OCI-LY7 (cell line): ENCODE measurements around the gene MYZAP. TPM values are rescaled to one million over a fixed set of nuclear protein-coding genes. Genes with fewer than 3 reads are reported as not detected.

Source experiments
- BruUV-seq: library from RNA; stranded (reverse); fragments of 400-500 nt; replicated peaks from 2 replicates; lab custom pipeline; 2021; lab: Mats Ljungman, UMichigan
- CTCF ChIA-PET: fragments of 300-600 bp; sonication (Branson Sonifier 250); formaldehyde crosslinking; loops from one replicate; lab custom pipeline; 2022; ENCODE audit warnings: antibody characterized with exemption; ENCODE audit not compliant: unreplicated experiment; lab: Charles Lee
- POLR2A ChIA-PET: fragments of 300-600 bp; sonication (Branson Sonifier 250); formaldehyde crosslinking; loops from one replicate; lab custom pipeline; 2022; ENCODE audit warnings: antibody characterized with exemption; lab: Charles Lee
- DNase-seq: peaks from one replicate; pipeline ENCODE4 v3.0.0-alpha.2; 2015; ENCODE audit warnings: low spot score
- H2AFZ ChIP-seq: fragments of 200-600 bp; sonication (generic), shearing (Covaris generic); 2 replicates; pipeline ENCODE4 v1.6.1; 2014; ENCODE audit warnings: mild to moderate bottlenecking, antibody characterized with exemption, low read length, moderate library complexity
- H3K27ac ChIP-seq: fragments of 200-600 bp; sonication (generic); 2 replicates; pipeline ENCODE4 v1.5.1; 2014; ENCODE audit warnings: mixed run types, low read depth, mild to moderate bottlenecking, moderate library complexity, low read length, inconsistent platforms; ENCODE audit not compliant: poor library complexity, severe bottlenecking
- H3K36me3 ChIP-seq: fragments of 200-600 bp; sonication (generic); 2 replicates; pipeline ENCODE4 v1.6.1; 2014; ENCODE audit warnings: mild to moderate bottlenecking, antibody characterized with exemption, low read length, moderate library complexity, mixed read lengths; ENCODE audit not compliant: insufficient read depth
- H3K4me1 ChIP-seq: fragments of 200-600 bp; sonication (generic); 2 replicates; pipeline ENCODE4 v1.5.1; 2014; ENCODE audit warnings: mild to moderate bottlenecking, low read length; ENCODE audit not compliant: insufficient read depth, poor library complexity, severe bottlenecking
- H3K4me2 ChIP-seq: fragments of 200-600 bp; sonication (generic); 2 replicates; pipeline ENCODE4 v1.6.1; 2014; ENCODE audit warnings: mild to moderate bottlenecking, low read length
- H3K4me3 ChIP-seq: fragments of 200-600 bp; sonication (generic); 2 replicates; pipeline ENCODE4 v1.5.1; 2014; ENCODE audit warnings: mild to moderate bottlenecking, low read depth, low read length; ENCODE audit not compliant: poor library complexity, severe bottlenecking
- H3K79me2 ChIP-seq: fragments of 200-600 bp; sonication (generic); 2 replicates; pipeline ENCODE4 v1.6.1; 2016; ENCODE audit warnings: low read depth, mild to moderate bottlenecking, low read length, moderate library complexity, mixed read lengths; ENCODE audit not compliant: insufficient read depth
- H3K9me2 ChIP-seq: fragments of 200-600 bp; sonication (generic); 2 replicates; pipeline ENCODE4 v1.6.1; 2016; ENCODE audit warnings: mild to moderate bottlenecking, low read length, mixed read lengths; ENCODE audit not compliant: insufficient read depth
- H3K9me3 ChIP-seq: fragments of 200-600 bp; sonication (generic); 2 replicates; pipeline ENCODE4 v1.6.1; 2014; ENCODE audit warnings: mild to moderate bottlenecking, mixed run types, low read length, mixed read lengths
- H4K20me1 ChIP-seq: fragments of 200-600 bp; sonication (generic); 2 replicates; pipeline ENCODE4 v1.6.1; 2014; ENCODE audit warnings: mild to moderate bottlenecking, antibody characterized with exemption, low read length, moderate library complexity, mixed read lengths; ENCODE audit not compliant: insufficient read depth
- EZH2phosphoT487 ChIP-seq: fragments of 200-600 bp; sonication (generic); IDR thresholded peaks from 2 replicates; pipeline ENCODE4 v1.6.1; 2018; ENCODE audit warnings: low read depth, borderline replicate concordance, mild to moderate bottlenecking, mixed run types, antibody characterized with exemption, low read length, moderate library complexity, mixed read lengths
- intact Hi-C: fragments of 100-400 bp; cut with micrococcal nuclease; formaldehyde crosslinking; loops from one replicate; pipeline ENCODE4 v1.10.0; 2022; ENCODE audit not compliant: unreplicated experiment
- total RNA-seq, 2 experiments: library from RNA; depleted of rRNA in 1 of 2; stranded (reverse); fragments of >200 nt in 1 of 2; shearing (Covaris generic) in 1 of 2; gene quantifications; 2 replicates each; pipeline ENCODE4 v1.2.3, GENCODE V29; 2014 to 2022
- TF ChIP-seq, protein P1 (sequence below): fragments of 200-600 bp; sonication (generic); conservative IDR thresholded peaks from 2 replicates; pipeline ENCODE4 v1.5.1; 2014; ENCODE audit warnings: mild to moderate bottlenecking, antibody characterized with exemption, low read length, moderate library complexity, mixed read lengths

The MYZAP gene
- total RNA-seq, 2 experiments from 2014 or later = not detected

GRCh38 chr15:57575363-57575762 lies 16.3 kb upstream of the MYZAP start:
- Histone ChIP-seq H3K4me2 (no peak overlapping the region), H3K27ac (no peak overlapping the region), H2AFZ (no peak overlapping the region), H3K4me3 (no peak overlapping the region), H3K9me2 (no peaks in the 10 kb centered on the region), H3K4me1 (no peaks in the 10 kb centered on the region), H3K79me2 (no peaks in the 10 kb centered on the region), H3K9me3 (no peaks in the 10 kb centered on the region), H3K36me3 (no peaks in the 10 kb centered on the region), H4K20me1 (no peaks in the 10 kb centered on the region)
- POLR2A ChIA-PET = no interaction called here
- no TSS peak for BruUV-seq
- intact Hi-C loops = no loop called here
- CTCF ChIA-PET = no interaction called here
- TF ChIP-seq, protein P1, sequence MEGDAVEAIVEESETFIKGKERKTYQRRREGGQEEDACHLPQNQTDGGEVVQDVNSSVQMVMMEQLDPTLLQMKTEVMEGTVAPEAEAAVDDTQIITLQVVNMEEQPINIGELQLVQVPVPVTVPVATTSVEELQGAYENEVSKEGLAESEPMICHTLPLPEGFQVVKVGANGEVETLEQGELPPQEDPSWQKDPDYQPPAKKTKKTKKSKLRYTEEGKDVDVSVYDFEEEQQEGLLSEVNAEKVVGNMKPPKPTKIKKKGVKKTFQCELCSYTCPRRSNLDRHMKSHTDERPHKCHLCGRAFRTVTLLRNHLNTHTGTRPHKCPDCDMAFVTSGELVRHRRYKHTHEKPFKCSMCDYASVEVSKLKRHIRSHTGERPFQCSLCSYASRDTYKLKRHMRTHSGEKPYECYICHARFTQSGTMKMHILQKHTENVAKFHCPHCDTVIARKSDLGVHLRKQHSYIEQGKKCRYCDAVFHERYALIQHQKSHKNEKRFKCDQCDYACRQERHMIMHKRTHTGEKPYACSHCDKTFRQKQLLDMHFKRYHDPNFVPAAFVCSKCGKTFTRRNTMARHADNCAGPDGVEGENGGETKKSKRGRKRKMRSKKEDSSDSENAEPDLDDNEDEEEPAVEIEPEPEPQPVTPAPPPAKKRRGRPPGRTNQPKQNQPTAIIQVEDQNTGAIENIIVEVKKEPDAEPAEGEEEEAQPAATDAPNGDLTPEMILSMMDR = no peak
- no peak for TF ChIP-seq EZH2phosphoT487
- no peak for DNase-seq

- H3K9me3 ChIP-seq = no peaks in the 10 kb centered on the region
- no peak for DNase-seq
- no peaks in the 10 kb centered on the region for H3K36me3 ChIP-seq
- H3K9me2 ChIP-seq = no peaks in the 10 kb centered on the region
- POLR2A ChIA-PET = no interaction called here
- BruUV-seq = no TSS peak
- H3K4me1 ChIP-seq = no peaks in the 10 kb centered on the region
- TF ChIP-seq EZH2phosphoT487 = no peak
- TF ChIP-seq, protein P1 = no peak
- intact Hi-C loops = no loop called here
- no peaks in the 10 kb centered on the region for H4K20me1 ChIP-seq
- H3K4me2 ChIP-seq = no peak overlapping the region
- H3K27ac ChIP-seq = no peak overlapping the region
- no peak overlapping the region for H3K4me3 ChIP-seq
- no peaks in the 10 kb centered on the region for H3K79me2 ChIP-seq
- H2AFZ ChIP-seq = no peak overlapping the region
- CTCF ChIA-PET = no interaction called here
Observed at GRCh38 chr15:57578288-57578900, 13.3 kb upstream of the MYZAP start.

GRCh38 chr15:57580428-57580827 lies 11.3 kb upstream of the MYZAP start:
- no peaks in the 10 kb centered on the region for H4K20me1 ChIP-seq
- no peaks in the 10 kb centered on the region for H3K4me1 ChIP-seq
- no peak overlapping the region for H3K4me2 ChIP-seq
- TF ChIP-seq, protein P1 = no peak
- TF ChIP-seq EZH2phosphoT487 = no peak
- H3K9me3 ChIP-seq = no peaks in the 10 kb centered on the region
- BruUV-seq = no TSS peak
- H3K36me3 ChIP-seq = no peaks in the 10 kb centered on the region
- ChIA-PET POLR2A (no interaction called here), CTCF (no interaction called here)
- no peaks in the 10 kb centered on the region for H3K79me2 ChIP-seq
- H3K27ac ChIP-seq = no peak overlapping the region
- no peak overlapping the region for H2AFZ ChIP-seq
- no peaks in the 10 kb centered on the region for H3K9me2 ChIP-seq
- intact Hi-C loops = no loop called here
- no peak overlapping the region for H3K4me3 ChIP-seq
- no peak for DNase-seq
